ENCODE data around the gene SEZ6L2.
"Not testable (repeated sequence)": the region's sequence is repeated elsewhere in the genome, so short reads cannot be mapped to it uniquely, and the experiment has no call there.

Gene SEZ6L2

DNA sequence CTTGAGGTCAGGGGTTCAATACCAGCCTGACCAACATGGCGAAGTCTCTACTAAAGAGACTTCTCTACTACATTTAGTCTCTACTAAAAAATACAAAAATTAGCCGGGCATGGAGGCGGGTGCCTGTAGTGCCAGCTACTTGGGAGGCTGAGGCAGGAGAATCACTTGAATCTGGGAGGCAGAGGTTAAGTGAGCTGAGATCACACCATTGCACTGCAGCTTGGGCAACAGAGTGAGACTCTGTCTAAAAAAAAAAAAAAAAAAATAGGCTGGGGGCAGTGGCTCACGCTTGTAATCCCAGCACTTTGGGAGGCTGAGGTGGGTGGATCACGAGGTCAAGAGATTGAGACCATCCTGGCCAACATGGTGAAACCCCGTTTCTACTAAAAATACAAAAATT, 10.5 kb upstream of the SEZ6L2 start:
- DNase-seq = not testable (repeated sequence)

DNA sequence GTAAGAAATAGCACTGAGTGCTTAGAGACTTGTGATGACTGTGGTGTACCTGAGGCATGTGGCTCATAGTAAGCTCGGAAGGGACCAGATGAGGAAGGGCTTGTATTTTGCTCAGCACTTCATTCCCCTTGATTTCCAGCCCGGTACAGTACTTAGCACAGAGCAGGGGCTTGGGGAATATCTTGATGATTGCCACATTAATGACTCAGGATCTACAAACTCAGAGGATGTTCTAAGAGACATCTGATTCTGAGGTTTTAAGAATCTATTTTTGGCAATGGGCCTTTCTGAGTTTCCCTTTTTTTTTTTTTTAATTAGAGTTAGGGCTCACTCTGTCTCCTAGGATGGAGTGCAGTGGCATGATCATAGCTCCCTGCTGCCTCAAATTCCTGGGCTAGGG, 10.0 kb upstream of the SEZ6L2 start:
- no peak for DNase-seq

DNA sequence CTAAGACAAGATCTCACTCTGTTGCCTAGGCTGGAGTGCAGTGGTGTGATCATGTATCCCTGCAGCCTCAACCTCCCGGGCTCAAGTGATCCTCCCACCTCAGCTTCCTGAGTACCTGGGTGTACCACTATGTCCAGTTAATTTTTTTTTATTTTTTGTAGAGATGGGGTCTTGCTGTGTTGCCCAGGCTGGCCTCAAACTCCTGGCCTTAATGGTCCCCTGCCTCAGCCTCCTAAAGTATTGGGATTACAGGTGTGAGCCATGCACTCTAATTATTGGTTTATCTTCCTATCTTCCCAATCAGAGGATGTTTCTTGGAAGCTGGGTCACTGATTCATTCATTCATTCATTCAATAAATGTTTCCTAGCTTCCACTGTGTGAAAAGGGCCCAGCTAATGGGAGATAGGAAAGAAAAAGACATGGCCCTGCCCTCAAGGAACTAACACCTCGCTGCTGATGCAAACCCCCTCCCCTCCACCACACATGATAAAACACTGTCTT, 9.4 kb upstream of the SEZ6L2 start:
- no peak for DNase-seq

DNA sequence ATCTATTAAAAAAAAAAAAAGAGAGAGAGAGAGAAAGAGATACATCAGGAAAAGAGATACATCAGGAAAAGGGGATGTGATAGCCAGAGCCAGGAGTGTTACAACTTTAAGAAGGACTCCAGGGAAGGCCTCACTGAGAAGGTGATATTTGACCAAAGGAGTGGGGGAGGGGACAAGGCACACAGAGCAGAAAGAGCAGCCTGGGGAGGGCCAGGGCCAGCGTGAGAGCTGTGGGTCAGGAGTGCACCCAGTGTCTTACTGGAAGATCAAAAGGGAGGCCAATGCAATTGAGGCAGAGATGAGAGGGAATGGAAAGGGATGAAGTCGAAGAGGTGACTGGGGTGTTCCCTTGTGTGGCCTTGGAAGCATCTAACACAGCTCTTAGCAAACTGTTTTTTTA, 8.6 kb upstream of the SEZ6L2 start:
- no peak for DNase-seq

DNA sequence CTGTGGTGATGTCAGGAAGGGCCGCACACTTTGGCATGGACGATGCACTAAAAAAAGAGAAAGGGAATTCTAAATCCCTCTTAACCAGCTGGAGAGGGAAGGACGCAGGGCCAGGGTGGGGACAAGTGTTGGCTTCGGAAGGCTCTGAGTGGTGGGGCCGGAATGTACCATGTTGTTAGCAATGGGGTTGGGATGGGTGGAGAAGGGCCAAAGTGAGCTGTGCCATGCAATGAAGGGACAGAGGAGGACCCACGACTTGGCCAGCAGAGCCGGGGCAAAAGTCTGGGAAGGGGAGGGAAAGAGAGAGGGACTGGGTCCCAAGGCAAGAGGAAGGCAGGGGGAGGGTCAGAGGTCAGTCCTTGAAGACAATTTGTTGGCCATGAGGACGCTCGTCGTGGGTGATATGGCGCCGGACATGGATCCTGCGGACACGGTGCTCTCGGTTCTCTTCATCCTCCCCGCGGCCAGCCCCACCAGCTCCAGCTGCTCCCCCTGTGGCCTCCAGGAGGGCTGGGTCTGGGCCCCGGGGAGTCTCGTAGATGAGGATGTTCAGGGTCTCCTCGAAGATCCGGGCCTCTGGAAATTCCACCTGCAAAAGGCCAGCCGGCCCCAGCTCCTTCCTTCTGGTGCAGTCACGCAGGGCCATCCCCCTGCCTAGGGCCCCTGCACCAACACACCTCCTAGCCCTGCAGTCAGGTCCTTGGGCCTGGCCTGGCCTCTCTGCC, 7.3 kb upstream of the SEZ6L2 start:
- no peak for DNase-seq

DNA sequence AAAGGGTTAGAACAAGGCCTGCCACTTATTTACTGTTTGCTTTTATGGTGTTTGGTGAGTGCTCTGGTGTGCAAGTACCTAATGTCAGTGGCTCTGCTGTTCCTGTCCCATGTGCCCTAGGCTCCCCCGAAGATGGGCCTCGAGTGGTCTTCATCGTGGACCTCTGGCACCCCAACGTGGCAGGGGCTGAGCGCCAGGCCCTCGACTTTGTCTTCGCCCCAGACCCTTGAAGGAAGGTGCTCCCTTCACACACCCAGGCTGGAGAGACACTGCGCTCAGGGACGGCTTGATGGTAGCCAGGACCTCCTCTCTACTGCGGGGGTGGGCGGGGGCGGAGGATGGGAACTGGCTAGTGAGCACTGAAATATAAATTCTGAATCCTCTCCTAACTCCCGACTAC, 6.3 kb upstream of the SEZ6L2 start:
- no peak for DNase-seq

DNA sequence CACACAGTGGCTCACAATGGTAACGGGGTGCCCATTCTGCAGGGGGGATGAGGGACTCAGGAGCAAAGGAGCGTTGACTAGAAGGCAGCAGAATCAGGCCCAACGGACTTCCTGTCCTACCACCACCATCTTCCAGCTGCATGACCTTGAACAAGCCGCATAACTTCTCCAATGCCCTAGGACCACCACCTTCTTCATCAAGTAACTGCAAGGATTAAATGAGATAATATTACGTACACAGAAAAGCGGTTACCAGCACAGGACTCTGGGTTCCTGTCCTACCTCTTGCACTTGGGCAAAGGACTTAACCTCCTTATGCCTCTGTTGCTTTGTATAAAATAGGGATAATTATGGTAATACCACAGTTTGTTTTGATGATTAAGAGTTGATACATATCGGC, 5.6 kb upstream of the SEZ6L2 start:
- no peak for DNase-seq

DNA sequence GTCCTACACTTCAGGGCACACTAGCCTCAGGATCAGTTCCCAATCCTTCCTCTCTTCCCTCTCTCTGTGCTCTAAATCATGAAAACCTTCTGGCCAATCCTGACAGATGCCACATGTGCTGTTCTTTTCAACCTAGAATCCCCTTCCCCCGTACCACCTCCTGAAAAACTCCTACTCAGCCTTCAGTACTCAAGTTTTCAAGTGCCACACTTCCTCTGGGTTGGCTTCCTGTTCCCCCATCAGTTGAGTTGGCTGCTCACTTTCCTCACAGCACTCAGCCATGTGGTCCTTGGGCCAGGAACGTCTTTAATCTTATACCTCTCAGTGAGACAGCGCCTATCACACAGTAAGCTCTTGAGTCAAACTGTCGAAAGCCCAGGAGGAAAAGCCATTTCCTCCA, 4.2 kb upstream of the SEZ6L2 start:
- no peak for DNase-seq

DNA sequence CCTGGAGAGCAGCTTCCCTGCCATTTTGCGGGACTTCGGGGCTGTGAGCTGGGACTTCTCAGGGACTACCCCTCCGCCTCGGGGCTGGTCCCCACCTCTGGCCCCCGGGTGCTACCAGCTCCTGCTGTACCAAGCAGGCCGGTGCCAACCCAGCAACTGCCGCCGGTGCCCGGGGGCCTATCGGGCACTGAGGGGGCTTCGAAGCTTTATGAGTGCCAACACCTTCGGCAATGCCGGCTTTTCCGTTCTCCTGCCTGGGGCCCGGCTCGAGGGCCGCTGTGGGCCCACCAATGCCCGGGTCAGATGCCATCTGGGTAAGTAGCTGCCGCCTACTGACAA, 2.2 kb upstream of the SEZ6L2 start:
- DNase-seq = no peak

DNA sequence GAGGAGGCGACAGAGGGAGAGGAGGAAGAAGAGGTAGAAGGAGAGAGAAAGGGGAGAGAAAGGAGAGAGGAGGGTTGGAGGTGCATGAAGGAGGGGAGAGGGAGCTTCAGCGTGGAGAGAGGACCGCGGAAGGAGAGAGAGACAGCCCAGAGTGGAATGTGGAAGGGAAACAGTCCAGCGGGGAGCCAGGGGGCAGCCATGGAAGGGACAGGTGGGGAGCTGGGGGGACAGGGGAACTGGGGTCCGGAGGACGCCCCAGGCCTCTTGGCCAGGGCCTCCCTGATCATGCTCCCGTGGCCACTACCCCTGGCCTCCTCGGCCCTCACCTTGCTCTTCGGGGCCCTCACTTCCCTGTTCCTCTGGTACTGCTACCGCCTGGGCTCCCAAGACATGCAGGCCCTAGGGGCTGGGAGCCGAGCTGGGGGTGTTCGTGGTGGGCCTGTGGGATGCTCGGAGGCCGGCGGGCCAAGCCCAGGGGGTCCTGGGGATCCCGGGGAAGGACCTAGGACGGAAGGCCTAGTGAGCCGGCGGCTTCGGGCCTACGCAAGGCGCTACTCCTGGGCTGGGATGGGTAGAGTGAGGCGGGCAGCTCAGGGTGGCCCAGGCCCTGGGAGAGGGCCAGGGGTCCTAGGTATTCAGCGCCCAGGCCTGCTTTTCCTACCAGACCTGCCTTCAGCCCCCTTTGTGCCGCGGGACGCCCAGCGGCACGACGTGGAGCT, 1.7 kb upstream of the SEZ6L2 start:
- DNase-seq = no peak

DNA sequence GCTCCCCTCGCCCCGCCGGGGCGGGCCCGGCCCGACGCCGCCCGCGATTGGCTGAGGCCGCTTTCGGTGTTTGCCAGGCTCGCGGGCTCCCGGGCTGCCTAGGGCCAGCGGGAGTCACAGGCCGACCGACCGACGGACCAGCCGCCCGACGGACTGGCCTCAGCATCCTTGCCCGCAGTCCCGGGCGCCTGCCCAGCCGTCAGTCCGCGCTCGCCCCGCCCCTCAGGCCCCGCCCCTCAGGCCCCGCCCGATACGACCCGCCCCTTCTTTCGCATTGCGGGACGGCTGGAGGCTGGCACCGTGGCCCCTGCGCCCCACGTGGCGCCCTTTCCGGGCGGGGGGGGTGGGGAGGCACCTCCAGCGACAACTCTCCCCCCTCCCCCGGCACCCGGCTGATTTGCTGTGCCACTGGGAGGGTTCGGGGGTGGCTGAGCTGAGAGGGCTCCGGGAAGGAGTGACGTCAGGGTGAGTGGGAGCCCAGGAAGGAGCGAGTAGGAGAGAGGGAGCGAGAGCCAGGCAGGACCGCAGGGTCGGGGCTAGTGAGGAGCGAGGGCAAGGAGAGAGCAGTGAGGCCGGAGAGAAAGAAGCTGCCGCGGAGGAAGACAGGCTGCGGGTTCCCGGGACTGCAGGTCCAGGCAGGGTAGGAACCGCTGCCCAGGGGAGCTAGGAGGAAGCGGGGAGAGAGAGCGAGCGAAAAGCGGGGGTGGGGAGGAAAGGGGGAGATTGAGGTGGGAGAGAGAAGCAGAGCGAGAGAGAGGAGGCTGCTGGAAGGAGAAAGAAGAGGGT, 945 bp upstream of the SEZ6L2 start, which contains the start of gene ASPHD1:
TSS of gene ASPHD1 (plus strand) at position 387 of the 786 bp plus-strand sequence. CDS start 484 bp downstream, outside the sequence.
- peak; percentile 73 for DNase-seq

DNA sequence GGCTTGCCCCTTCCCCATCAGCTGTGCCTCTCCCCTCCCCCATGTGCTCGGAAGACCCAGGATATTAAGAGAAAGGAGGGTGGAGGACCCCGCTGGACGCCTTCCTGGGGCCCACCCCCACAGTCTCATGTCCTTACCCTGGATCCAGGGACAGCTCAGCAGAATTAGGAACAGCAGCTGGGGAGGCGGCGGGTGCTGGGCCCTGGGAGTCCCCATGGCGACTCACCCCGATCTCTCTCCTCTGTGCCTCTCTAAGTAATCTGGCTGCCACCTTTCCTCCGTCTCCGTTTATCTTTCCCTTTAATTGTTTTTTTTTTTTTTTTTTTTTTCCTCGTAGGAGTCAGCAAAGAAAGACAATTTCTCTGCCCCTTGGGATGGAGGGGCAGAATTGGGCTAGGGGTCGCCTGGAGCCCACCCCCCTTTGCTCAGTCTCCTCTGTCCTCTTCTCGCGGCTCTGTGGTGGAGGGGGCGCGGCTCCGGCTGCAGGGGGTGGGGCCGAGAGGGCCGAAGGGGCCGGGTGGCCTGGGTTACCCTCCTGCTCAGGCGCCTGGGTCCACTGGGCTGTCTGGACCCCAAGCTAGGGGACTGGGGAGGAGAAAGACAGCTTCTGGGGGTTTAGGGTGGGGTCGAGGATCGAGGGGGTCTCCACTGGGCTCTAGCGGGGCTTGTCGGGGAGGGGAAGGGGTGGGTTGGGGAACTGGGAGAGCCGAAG, 390 bp downstream of the SEZ6L2 start:
- DNase-seq = no peak

DNA sequence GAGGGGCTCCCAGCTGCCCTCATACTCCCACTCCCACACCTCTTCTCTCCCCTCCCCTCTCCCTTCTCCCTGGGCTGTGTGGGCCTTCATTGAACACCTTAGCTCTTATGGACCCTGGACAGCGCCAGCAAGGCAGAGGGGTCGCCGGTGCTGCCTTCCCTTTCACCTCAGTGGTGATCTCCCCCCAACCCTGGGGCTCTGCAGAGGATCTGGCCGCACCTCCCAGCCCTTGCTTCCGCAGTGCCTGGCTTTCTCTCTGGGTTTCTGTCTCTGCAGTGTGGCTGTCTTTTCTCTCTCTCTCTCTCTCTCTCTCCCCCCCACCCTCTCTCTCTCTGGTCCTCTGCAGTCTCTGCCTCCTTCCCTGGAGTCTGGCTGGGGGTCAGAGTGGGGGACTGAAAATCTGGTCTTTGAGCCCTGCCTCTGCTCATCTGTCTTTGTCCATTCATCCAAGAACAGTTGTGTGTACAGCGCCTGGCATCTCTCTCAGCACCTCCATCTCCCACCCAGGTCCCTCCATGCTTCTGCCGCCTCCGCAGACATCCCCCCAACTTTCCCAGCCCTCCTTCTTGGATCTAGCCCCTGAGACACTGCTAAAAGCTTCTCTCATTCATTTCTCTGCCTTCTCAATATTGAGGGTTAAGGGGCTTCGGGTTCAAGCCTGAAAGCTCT, 1.1 kb downstream of the SEZ6L2 start:
- no peak for DNase-seq

DNA sequence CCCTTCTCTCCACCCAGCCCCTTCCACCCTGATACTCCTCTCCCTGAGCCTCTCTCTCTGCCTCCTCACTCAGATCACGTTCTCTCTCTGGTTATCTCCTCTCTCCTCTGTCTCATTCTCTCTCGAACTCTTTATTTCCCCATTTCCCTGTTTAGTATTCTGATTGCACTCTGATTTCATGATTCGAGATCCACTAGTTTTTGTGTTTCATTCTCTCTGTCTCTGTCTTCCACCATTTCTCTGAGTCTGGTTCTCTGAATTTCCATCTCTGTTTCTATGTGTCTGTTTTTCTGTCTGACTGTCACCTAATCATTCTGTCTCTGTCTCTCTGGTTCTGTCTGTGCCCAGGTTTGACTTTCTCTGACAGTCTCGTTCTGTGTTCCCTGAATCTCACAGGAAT, 2.0 kb downstream of the SEZ6L2 start:
- no peak for DNase-seq

DNA sequence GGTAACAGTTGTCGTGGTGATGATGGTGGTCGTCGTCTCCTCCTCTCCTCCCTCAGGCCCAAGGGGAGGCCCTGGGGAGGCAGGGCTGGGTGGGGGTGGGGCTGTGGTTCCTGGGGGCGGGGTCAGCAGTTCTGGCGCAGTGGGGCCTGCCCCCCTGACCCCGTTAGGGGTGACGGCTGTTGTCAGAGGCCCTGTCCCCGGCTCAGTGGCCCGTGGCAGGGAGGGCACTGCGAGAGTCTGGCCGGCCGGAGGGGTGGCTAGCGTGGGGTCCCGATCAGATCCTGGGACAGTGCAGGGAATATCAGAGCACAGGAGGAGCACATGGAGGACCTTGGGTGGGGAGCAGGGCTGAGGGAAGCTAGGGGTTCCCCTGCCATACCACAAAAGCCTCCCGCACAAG, 2.5 kb downstream of the SEZ6L2 start:
- DNase-seq = no peak

DNA sequence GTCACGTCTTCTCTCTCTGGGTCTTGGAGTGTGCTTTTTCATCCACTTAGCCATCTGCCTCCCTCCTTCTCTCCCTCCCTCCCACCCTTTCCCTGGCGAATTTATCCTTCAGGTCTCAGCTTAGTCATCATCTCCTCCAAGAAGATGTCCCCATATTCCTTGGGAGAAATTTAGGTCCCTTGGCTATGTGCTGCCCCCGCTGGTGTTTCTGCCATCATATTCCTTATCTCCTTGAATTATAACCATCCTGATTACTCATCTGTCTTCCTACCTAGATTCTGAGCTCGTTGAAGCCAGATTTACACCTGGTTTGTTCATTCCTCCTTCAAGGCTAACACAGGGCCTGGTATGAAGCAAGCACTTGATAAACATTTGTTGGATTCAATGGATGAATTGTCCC, 5.0 kb downstream of the SEZ6L2 start:
- no peak for DNase-seq

DNA sequence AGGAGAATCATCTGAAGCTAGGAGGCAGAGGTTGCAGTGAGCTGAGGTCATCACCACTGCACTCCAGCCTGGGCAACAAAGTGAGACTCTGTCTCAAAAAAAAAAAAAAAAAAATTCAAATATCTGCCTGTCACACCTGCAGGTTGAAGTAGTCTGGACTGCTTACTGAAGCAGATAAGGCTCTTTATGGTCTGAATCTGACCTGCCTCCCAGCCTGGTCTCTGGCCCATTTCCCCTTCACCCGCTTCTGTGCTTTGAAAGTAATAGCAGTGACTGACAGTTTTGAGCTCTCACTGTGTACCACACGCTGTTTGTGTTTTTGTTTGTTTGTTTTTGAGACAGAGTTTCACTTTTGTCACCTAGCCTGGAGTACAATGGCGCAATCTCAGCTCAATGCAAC, 5.8 kb downstream of the SEZ6L2 start:
- DNase-seq = no peak

DNA sequence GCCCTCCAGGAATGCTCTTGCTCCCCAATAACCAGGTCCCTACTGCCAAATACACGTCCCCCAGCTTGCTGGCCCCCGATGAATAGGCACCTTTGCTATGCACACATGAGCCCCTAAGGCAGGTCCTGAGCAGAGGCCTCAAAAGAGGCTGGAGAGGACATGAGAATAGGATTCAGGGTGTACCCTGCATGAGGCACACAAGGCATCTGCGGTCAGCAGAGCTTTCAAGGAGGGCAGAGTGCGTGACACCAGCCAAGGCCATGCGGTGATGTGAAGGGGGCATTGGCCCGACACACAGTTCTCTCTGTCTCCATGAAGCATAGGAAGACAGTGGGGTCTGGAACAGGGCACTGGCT, 6.9 kb downstream of the SEZ6L2 start:
- no peak for DNase-seq

DNA sequence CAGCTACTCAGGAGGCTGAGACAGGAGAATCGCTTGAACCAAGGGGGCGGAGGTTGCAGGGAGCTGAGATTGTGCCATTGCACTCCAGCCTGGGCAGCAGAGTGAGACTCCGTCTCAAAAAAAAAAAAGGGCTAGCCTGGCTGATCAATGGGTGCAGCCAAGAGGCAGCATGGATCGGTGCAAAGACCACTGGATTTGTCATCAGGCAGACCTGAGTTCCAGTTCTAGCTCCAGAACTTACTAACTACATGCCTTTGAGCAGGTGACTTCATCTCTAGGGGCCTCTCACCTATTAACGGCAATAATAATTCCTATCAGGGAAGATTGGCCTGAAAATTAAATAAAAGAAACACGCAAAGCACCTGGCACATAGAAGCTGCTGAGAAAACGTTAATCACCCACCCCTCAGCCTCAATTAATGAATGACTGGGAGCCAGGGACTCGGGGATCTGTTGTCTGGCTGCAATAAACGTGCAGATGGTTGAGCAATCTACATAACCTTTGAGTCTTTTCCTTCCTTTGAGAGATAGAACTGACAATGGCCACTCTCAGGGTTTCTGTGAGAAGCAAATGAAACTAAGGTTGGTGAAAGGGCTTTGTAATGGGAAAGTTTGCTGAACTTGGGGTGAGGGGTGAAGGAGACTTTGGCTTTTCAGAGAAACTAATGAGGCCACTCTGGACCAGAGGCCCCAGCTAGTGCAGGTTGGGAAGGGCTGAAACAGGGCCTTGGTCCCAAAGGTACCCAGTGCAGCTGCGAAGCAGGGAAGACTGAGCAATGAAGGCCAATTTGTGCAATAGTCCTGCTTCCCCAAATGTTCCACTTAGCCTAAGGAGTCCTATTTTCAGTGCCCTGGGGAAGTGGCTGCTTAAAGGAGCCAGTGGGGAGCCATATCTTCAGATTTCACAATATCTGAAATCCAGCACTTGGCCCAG, 7.6 kb downstream of the SEZ6L2 start:
- DNase-seq = no peak

DNA sequence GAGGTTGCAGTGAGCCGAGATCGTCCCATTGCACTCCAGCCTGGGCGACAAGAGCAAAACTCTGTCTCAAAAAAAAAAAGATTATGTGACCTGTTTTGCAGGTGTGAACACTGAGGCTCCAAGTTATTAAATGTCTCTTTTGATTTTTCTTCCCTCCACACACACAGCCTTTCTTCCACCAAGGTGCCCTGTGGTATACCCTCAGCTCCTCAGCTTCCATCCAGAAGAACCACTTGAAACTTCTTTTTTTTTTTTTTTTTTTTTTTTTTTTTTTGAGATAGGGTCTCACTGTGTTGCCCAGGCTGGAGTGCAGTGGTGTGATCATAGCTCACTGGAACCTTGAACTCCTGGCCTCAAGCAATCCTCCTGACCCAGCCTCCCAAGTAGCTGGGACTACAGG, 10.0 kb downstream of the SEZ6L2 start:
- DNase-seq = not testable (repeated sequence)

DNA sequence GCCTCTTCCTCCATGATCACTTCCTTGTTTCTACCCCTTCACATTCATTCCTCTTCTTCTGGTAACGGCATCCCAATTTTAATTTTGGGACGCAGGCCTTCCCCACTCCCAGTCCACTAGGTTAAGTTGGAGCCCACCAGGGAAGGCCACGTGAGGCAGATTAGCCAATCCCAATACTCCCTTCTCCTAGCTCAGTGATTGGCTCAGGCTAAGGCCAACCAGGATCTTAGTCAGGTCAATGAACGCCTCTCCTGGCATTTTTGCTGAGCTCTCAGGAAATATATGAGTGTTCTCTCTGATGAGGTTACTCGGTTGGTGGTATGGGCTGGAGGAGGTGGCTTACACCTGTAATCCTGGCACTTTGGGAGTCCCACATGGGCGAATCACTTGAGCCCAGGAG, 15.4 kb downstream of the SEZ6L2 start:
- no peak for DNase-seq
